MCF 10A (cell line): ENCODE data around the gene GAS2L1. TPM values are rescaled to one million over a fixed set of nuclear protein-coding genes. Genes with fewer than 3 reads are reported as not detected.

Source experiments
- BruUV-seq: library from RNA; stranded (reverse); fragments of 400-500 nt; replicated peaks from 2 replicates; lab custom pipeline; 2021; lab: Mats Ljungman, UMichigan
- CTCF ChIA-PET: fragments of 300-600 bp; sonication (Branson Sonifier 250); formaldehyde crosslinking; extraction: SDS; loops from one replicate; lab custom pipeline; 2021; ENCODE audit warnings: antibody characterized with exemption, inconsistent platforms; lab: Yijun Ruan, JAX
- POLR2A ChIA-PET: fragments of 300-600, 350-650 bp; sonication (Branson Sonifier 250); formaldehyde crosslinking; extraction: SDS; loops from one replicate; lab custom pipeline; 2020; ENCODE audit warnings: antibody characterized with exemption, inconsistent platforms; lab: Yijun Ruan, JAX
- DNase-seq: peaks from one replicate; pipeline ENCODE4 v3.0.0-alpha.2; 2018; ENCODE audit not compliant: unreplicated experiment
- H3K27ac Mint-ChIP-seq: one replicate; pipeline ENCODE4 v1.8.0; 2022; ENCODE audit warnings: mild to moderate bottlenecking, low read depth, mixed read lengths; ENCODE audit not compliant: unreplicated experiment
- H3K27me3 Mint-ChIP-seq: one replicate; pipeline ENCODE4 v1.8.0; 2022; ENCODE audit warnings: mixed read lengths; ENCODE audit not compliant: insufficient read depth, unreplicated experiment
- H3K36me3 Mint-ChIP-seq: one replicate; pipeline ENCODE4 v1.8.0; 2022; ENCODE audit warnings: mild to moderate bottlenecking, moderate library complexity, mixed read lengths; ENCODE audit not compliant: insufficient read depth, unreplicated experiment
- H3K4me1 Mint-ChIP-seq: one replicate; pipeline ENCODE4 v1.8.0; 2022; ENCODE audit warnings: mixed read lengths; ENCODE audit not compliant: insufficient read depth, unreplicated experiment
- H3K4me3 Mint-ChIP-seq: one replicate; pipeline ENCODE4 v1.8.0; 2022; ENCODE audit warnings: mild to moderate bottlenecking, moderate library complexity, mixed read lengths; ENCODE audit not compliant: unreplicated experiment
- H3K9me3 Mint-ChIP-seq: one replicate; pipeline ENCODE4 v1.8.0; 2022; ENCODE audit warnings: mixed read lengths; ENCODE audit not compliant: unreplicated experiment
- intact Hi-C: fragments of 100-400 bp; cut with micrococcal nuclease; formaldehyde crosslinking; loops from 2 replicates; pipeline ENCODE4 v1.14.1; 2022
- total RNA-seq: library from RNA; stranded (reverse); gene quantifications from 2 replicates; pipeline ENCODE4 v1.2.3, GENCODE V29; 2022
- TF ChIP-seq, protein P1 (sequence below): fragments of 200-600 bp; IDR thresholded peaks from one replicate; pipeline ENCODE4 v1.8.0; 2022; ENCODE audit warnings: antibody characterized with exemption, mild to moderate bottlenecking; ENCODE audit not compliant: unreplicated experiment

The GAS2L1 gene
- total RNA-seq, 1 experiment from 2014 or later = 17.2 TPM

DNA sequence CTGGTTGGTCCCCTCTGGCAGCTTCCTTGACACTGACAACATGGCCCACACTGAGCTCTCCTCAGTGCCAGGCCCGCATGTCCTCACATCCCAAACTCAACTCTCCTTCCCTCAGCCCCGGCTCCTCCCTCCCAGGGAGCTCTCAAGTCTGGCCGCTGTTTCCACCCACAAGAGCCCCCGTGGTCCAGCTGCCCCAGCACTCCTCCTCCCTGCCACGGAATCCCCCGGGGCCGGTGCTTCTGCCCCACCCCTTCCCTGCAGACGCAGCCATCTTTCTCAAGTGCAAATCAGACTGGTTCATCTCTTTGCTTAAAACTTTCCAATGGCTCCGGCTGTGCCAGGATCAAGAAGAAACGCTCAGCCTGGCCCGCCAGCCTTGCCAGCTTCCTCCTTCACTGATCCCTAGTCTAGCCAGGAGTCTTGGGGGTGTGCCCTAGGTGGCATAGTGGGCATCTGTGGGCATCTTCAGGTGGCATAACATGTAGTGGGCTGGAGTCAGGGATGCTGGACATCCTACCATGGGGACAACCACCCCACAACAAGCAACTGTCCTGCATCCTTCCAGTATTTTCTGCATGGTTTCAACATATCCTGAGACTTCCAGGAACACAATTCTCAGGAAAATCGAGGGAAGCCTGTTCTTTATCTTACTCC is 31.3 kb downstream of the GAS2L1 start:
- no peak for DNase-seq
- no TSS peak for BruUV-seq
- peaks cover 16% of the 10 kb centered on the region for H3K4me1 Mint-ChIP-seq
- peaks cover 33% of the 10 kb centered on the region for H3K36me3 Mint-ChIP-seq
- no peak overlapping the region for H3K4me3 Mint-ChIP-seq
- intact Hi-C loops = no loop called here
- CTCF ChIA-PET = no interaction called here
- TF ChIP-seq, protein P1, sequence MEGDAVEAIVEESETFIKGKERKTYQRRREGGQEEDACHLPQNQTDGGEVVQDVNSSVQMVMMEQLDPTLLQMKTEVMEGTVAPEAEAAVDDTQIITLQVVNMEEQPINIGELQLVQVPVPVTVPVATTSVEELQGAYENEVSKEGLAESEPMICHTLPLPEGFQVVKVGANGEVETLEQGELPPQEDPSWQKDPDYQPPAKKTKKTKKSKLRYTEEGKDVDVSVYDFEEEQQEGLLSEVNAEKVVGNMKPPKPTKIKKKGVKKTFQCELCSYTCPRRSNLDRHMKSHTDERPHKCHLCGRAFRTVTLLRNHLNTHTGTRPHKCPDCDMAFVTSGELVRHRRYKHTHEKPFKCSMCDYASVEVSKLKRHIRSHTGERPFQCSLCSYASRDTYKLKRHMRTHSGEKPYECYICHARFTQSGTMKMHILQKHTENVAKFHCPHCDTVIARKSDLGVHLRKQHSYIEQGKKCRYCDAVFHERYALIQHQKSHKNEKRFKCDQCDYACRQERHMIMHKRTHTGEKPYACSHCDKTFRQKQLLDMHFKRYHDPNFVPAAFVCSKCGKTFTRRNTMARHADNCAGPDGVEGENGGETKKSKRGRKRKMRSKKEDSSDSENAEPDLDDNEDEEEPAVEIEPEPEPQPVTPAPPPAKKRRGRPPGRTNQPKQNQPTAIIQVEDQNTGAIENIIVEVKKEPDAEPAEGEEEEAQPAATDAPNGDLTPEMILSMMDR = no peak
- H3K9me3 Mint-ChIP-seq = no peaks in the 10 kb centered on the region
- H3K27me3 Mint-ChIP-seq = no peaks in the 10 kb centered on the region
- H3K27ac Mint-ChIP-seq = no peak overlapping the region
- POLR2A ChIA-PET = no interaction called here

DNA sequence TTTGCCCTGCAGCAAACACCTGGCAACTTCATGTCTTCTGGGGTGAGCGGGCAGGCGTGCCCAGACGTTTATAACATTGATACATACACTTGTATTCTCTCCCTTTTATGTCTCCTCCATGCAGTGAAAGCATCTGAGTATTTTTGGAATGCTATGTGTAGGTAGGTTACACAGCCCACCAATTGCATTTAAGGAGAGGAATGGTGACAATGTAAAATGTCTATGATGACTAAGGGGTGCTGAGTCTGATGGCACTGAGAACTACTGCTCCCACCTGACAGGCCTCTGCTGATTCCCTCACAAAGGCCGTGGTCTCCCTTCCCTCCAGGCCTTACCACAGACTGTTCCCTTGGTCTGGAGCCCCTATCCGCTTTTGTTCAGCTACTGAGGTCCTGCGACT is 31.9 kb downstream of the GAS2L1 start:
- H3K36me3 Mint-ChIP-seq = peaks cover 38% of the 10 kb centered on the region
- H3K27me3 Mint-ChIP-seq = no peaks in the 10 kb centered on the region
- ChIA-PET CTCF (no interaction called here), POLR2A (interaction anchor here (0.6 kb wide), 2 partner anchors 29 to 34 kb away, joined by 3 read pairs; no protein-coding TSS in a partner anchor)
- H3K9me3 Mint-ChIP-seq = no peaks in the 10 kb centered on the region
- H3K27ac Mint-ChIP-seq = no peak overlapping the region
- TF ChIP-seq, protein P1 = no peak
- H3K4me3 Mint-ChIP-seq = no peak overlapping the region
- peaks cover 19% of the 10 kb centered on the region for H3K4me1 Mint-ChIP-seq
- no TSS peak for BruUV-seq
- intact Hi-C loops = no loop called here
- no peak for DNase-seq

DNA sequence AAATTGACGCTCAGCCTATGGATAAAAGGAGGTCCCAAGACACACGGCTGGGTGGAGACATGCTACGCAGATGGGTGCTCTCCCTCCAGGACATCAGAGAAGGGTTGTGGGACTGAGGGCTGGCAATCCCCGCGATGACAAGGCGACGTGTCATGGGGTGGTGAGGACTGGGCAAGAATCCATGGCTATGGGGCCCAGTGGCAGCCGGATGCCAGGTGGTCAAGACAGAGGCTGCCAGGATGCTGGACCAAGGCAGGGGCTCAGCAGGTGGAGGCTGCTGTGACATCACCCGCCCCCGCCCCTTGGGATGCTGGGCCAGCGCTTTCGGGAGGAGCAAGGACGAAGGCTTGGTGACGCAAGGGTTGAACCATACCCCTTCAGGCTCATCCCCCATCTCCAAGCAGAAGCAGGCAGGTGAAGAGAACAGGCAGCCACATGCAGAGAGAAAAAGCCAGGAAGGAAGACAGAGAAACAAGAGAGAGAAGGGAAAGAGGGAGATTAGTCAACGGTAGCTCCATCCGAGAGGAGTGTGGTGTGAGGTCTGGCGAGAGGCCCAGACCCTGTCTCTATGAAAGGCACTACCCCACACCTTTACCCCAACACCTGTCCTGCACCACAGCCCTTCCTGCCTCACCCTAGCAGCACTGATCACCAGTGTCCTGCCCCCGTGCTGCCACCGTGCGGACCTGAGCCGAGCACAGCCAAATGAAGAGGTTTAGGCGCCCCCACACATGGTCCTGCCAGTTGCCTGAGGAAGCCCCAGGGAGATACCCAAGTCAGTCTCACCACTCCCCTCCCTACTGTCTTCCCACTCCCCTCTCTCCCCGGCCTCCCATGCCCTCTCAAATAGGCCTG is 33.2 kb downstream of the GAS2L1 start:
- no TSS peak for BruUV-seq
- H3K9me3 Mint-ChIP-seq = no peaks in the 10 kb centered on the region
- DNase-seq = peak; percentile 61

More for the DNA sequence above, 33.2 kb downstream of the GAS2L1 start:
- intact Hi-C loops = no loop called here
- peaks cover 48% of the 10 kb centered on the region for H3K36me3 Mint-ChIP-seq
- TF ChIP-seq, protein P1 = no peak
- CTCF ChIA-PET = no interaction called here
- H3K4me1 Mint-ChIP-seq = peaks cover 28% of the 10 kb centered on the region
- no peaks in the 10 kb centered on the region for H3K27me3 Mint-ChIP-seq
- POLR2A ChIA-PET = interaction anchor here (1.0 kb wide), 1 partner anchor 31 kb away, joined by 4 read pairs; no protein-coding TSS in a partner anchor
- H3K4me3 Mint-ChIP-seq = no peak overlapping the region
- H3K27ac Mint-ChIP-seq = no peak overlapping the region
